WERI-Rb-1 (cell line): ENCODE measurements around the gene PER3.

ENCODE experiments used
- DNase-seq: peaks from one replicate; pipeline ENCODE4 v3.0.0-alpha.2; 2020
- H3K27ac ChIP-seq: fragments of 250-450 bp; sonication (Bioruptor Pico); 2 replicates; pipeline ENCODE4 v1.5.1; 2020; ENCODE audit warnings: mild to moderate bottlenecking, moderate library complexity
- H3K27me3 ChIP-seq: fragments of 250-450 bp; sonication (Bioruptor Pico); 2 replicates; pipeline ENCODE4 v1.5.1; 2021; ENCODE audit warnings: mild to moderate bottlenecking, low read depth, moderate library complexity; ENCODE audit not compliant: insufficient read depth, severe bottlenecking
- H3K36me3 ChIP-seq: fragments of 250-450 bp; sonication (Bioruptor Pico); 2 replicates; pipeline ENCODE4 v1.5.1; 2020; ENCODE audit warnings: mild to moderate bottlenecking, moderate library complexity
- H3K4me3 ChIP-seq: 2 replicates; pipeline ENCODE4 v1.5.1; 2011; ENCODE audit warnings: low read depth, mild to moderate bottlenecking, control low read depth, low read length
- H3K9me3 ChIP-seq: fragments of 250-450 bp; sonication (Bioruptor Pico); 2 replicates; pipeline ENCODE4 v1.5.1; 2021; ENCODE audit warnings: mild to moderate bottlenecking, moderate library complexity; ENCODE audit not compliant: severe bottlenecking
- CTCF ChIP-seq: IDR thresholded peaks from 2 replicates; pipeline ENCODE4 v1.5.1; 2011; ENCODE audit warnings: low read depth, mild to moderate bottlenecking, control low read depth, inconsistent platforms, low read length

PER3 gene

DNA sequence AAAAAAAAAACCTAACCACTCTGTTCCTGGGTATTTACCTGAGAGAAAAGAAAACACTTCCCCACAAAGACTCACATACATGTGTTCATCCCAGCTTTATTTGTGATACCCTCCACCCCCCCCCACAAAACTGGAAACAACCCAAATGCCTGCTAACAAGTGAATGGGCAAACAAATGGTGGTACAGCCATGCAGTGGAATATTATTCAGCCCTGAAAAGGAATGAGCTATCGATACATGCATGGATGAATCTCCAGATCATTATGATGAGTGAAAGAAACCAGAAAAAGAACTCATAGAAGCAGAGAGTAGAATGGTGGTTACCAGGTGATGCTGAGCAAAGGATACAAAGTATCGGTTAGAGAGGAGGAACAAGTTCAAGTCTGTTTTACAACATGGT, 106.8 kb downstream of the PER3 start:
- Histone ChIP-seq H3K36me3 (no peaks in the 10 kb centered on the region), H3K9me3 (no peaks in the 10 kb centered on the region), H3K4me3 (no peak overlapping the region), H3K27me3 (no peaks in the 10 kb centered on the region), H3K27ac (no peak overlapping the region)
- DNase-seq, result no peak
- no peak for TF ChIP-seq CTCF

DNA sequence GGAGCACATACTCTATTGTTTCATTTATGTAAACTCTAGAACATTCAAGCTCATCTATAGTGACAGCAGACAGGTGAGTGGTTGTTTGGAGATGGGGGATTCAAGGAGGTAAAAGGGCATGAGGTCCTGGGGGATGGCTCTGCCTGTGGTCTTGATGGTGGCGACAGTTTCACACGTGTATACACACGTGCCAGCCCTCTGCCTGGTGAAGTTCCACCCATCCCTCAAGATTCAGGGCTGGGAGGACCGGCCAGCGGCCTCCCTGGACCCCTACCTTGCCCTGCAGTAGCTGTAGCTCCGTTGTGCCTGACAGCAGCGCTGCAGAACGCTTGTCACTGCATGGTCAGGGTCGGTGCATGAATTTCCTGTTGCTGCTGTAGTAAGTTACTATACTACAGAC, 107.7 kb downstream of the PER3 start:
- H3K4me3 ChIP-seq, result no peak overlapping the region
- H3K27me3 ChIP-seq, result no peaks in the 10 kb centered on the region
- no peak for DNase-seq
- H3K9me3 ChIP-seq, result no peaks in the 10 kb centered on the region
- H3K36me3 ChIP-seq, result no peaks in the 10 kb centered on the region
- H3K27ac ChIP-seq, result no peak overlapping the region
- TF ChIP-seq CTCF, result no peak

- no peak for TF ChIP-seq CTCF
- Histone ChIP-seq H3K9me3 (no peaks in the 10 kb centered on the region), H3K36me3 (no peaks in the 10 kb centered on the region), H3K27ac (no peak overlapping the region), H3K27me3 (no peaks in the 10 kb centered on the region), H3K4me3 (no peak overlapping the region)
- DNase-seq, result no peak
These were observed 109.6 kb downstream of the PER3 start for GRCh38 chr1:7893529-7894180.
